Measurements from ENCODE around the gene NEGR1.

DNA sequence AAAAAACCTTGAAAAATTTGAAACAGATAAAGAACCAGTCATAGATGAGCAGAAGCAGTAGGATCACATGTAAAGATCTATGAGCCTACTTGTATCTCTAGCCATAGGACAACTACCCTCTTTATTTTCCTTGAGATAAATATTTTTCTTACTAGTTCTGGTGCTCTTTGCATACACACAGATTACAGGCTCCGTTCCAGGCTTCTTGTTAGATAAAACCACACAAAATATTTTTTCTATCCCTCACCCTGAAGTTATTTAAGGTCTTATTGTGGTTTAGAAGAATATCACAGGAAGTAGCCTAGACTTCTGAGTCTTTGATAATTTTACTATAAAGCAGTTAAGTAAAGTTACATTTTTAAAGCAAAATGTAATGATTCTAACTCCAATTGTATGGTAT, 512.2 kb downstream of the NEGR1 start:
- TF ChIP-seq CREM (CRISPR knock-in tag; IDR thresholded peaks at IDR 0.05) (no peak), KAT7 (CRISPR knock-in tag; IDR thresholded peaks at IDR 0.05; ENCODE audit: borderline replicate concordance) (no peak)
- TF ChIP-seq, protein P1, sequence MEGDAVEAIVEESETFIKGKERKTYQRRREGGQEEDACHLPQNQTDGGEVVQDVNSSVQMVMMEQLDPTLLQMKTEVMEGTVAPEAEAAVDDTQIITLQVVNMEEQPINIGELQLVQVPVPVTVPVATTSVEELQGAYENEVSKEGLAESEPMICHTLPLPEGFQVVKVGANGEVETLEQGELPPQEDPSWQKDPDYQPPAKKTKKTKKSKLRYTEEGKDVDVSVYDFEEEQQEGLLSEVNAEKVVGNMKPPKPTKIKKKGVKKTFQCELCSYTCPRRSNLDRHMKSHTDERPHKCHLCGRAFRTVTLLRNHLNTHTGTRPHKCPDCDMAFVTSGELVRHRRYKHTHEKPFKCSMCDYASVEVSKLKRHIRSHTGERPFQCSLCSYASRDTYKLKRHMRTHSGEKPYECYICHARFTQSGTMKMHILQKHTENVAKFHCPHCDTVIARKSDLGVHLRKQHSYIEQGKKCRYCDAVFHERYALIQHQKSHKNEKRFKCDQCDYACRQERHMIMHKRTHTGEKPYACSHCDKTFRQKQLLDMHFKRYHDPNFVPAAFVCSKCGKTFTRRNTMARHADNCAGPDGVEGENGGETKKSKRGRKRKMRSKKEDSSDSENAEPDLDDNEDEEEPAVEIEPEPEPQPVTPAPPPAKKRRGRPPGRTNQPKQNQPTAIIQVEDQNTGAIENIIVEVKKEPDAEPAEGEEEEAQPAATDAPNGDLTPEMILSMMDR (IDR thresholded peaks at IDR 0.05), result no peak
